K562 (cell line): ENCODE measurements around the gene RBMS3.

ENCODE experiments used
- CTCF ChIP-seq, 3 experiments: IDR thresholded peaks in 2 of 3; conservative IDR thresholded peaks in 1 of 3; 2 replicates each; pipeline ENCODE4 v1.5.1; 2011 to 2012; ENCODE audit warnings: low read length in 3 of 3, mild to moderate bottlenecking in 3 of 3, control low read depth in 2 of 3, improper control_type of control experiment in 1 of 3, inconsistent platforms in 1 of 3, low read depth in 1 of 3, mixed read lengths in 1 of 3, moderate library complexity in 1 of 3; ENCODE audit not compliant: insufficient read depth in 2 of 3
- FOS ChIP-seq: IDR thresholded peaks from 3 replicates; pipeline ENCODE4 v1.6.1; 2011; ENCODE audit not compliant: insufficient read length; ENCODE audit errors: extremely low read depth
- FOXM1 ChIP-seq, 2 experiments: fragments of 450-650 bp in 1 of 2; sonication (generic) in 1 of 2; formaldehyde crosslinking in 1 of 2; IDR thresholded peaks; 2 replicates each; pipeline versions ENCODE4 v1.6.1 to v1.9.0; 2017 to 2022; ENCODE audit warnings: low read depth in 2 of 2, mild to moderate bottlenecking in 2 of 2, missing genetic modification reagents in 1 of 2, moderate library complexity in 1 of 2
- MBD1 ChIP-seq: fragments of 250-450 bp; sonication (Bioruptor Pico); IDR thresholded peaks from 2 replicates; pipeline ENCODE4 v1.8.0; 2022; ENCODE audit warnings: inconsistent platforms
- MECOM ChIP-seq: fragments of 250-450 bp; sonication (Bioruptor Pico); IDR thresholded peaks from 2 replicates; pipeline ENCODE4 v1.8.0; 2022; ENCODE audit warnings: inconsistent platforms
- RFX5 ChIP-seq: IDR thresholded peaks from 2 replicates; pipeline ENCODE4 v1.6.1; 2011; ENCODE audit warnings: low read depth, mild to moderate bottlenecking, improper control_type of control experiment, low read length
- SIN3B ChIP-seq: fragments of 450-650 bp; IDR thresholded peaks from 2 replicates; pipeline ENCODE4 v1.6.1; 2017; ENCODE audit warnings: low read depth, mild to moderate bottlenecking, moderate library complexity
- SP1 ChIP-seq: sonication (generic); formaldehyde crosslinking; IDR thresholded peaks from 2 replicates; pipeline ENCODE4 v1.8.1; 2022; ENCODE audit warnings: mild to moderate bottlenecking, missing genetic modification reagents
- TARDBP ChIP-seq: fragments of 450-650 bp; IDR thresholded peaks from 2 replicates; pipeline ENCODE4 v1.6.1; 2016
- UBTF ChIP-seq, 2 experiments: IDR thresholded peaks; 2 replicates each; pipeline ENCODE4 v1.6.1; 2012; ENCODE audit warnings: improper control_type of control experiment in 2 of 2, low read depth in 2 of 2, low read length in 2 of 2, borderline replicate concordance in 1 of 2
- ZNF121 ChIP-seq: sonication (generic); formaldehyde crosslinking; conservative IDR thresholded peaks from 2 replicates; pipeline ENCODE4 v1.8.0; 2022; ENCODE audit warnings: missing genetic modification reagents
- ZNF124 ChIP-seq: sonication (generic); formaldehyde crosslinking; IDR thresholded peaks from 2 replicates; pipeline ENCODE4 v1.8.1; 2022; ENCODE audit warnings: missing genetic modification reagents
- ZNF239 ChIP-seq: fragments of 250-450 bp; sonication (Bioruptor Pico); IDR thresholded peaks from 2 replicates; pipeline ENCODE4 v1.4.0; 2020; ENCODE audit warnings: mild to moderate bottlenecking
- ZNF311 ChIP-seq: fragments of 250-450 bp; sonication (Bioruptor Pico); IDR thresholded peaks from 2 replicates; pipeline ENCODE4 v1.4.0; 2020; ENCODE audit warnings: mild to moderate bottlenecking, moderate library complexity

GRCh38 chr3:29850641-29851040 lies 569.8 kb downstream of the RBMS3 start:
- TF ChIP-seq CTCF (IDR thresholded peaks at IDR 0.05 in 2 of 3, conservative IDR thresholded peaks at IDR 0.05 in 1 of 3; ENCODE audit: insufficient read depth in 2 of 3, low read depth in 1 of 3, low read length in 3 of 3) (no peak), ZNF239 (CRISPR knock-in tag) (no peak), SP1 (no peak), ZNF311 (CRISPR knock-in tag) (no peak), TARDBP (no peak), MECOM (CRISPR knock-in tag) (no peak), FOXM1 (IDR thresholded peaks at IDR 0.05; ENCODE audit: low read depth) (no peak), FOXM1 (CRISPR knock-in tag; IDR thresholded peaks at IDR 0.05; ENCODE audit: low read depth) (no peak), SIN3B (no peak), MBD1 (CRISPR knock-in tag) (no peak), ZNF121 (no peak), RFX5 (no peak), UBTF (IDR thresholded peaks at IDR 0.05; ENCODE audit: borderline replicate concordance in 1 of 2, low read depth in 2 of 2, low read length in 2 of 2) (no peak), FOS (no peak), ZNF124 (no peak)
